ENCODE data around the gene BOK. TPM values are rescaled to one million over a fixed set of nuclear protein-coding genes. Genes with fewer than 3 reads are reported as not detected.

The BOK gene
- polyA plus RNA-seq, 6 donors from 2014 or later: 0.09 TPM; not detected in 5

GRCh38 chr2:241609859-241610793, 51.6 kb downstream of the BOK start:
- H3K4me1 Mint-ChIP-seq: peaks cover 23 to 25% (median 23%) of the 10 kb centered on the region in 3 donors
- ATAC-seq (ENCODE audit: low read depth in 2 of 2) (peak; percentile 96 to 97), DNase-seq (peak; percentile 94)
- no peaks in the 10 kb centered on the region for H3K9me3 Mint-ChIP-seq
- no peaks in the 10 kb centered on the region for H3K27me3 Mint-ChIP-seq
- no peaks in the 10 kb centered on the region for H3K36me3 Mint-ChIP-seq
- peak overlapping the region; percentile 74 to 88 (median 78) for H3K4me3 Mint-ChIP-seq
- H3K27ac Mint-ChIP-seq: peak overlapping the region in 5 of 6 donors; percentile 22 to 98 (median 75)

- DNase-seq (no peak), ATAC-seq (ENCODE audit: low read depth in 2 of 2) (no peak)
- peak overlapping the region in 5 of 8 donors; percentile 33 to 78 (median 69) for H3K4me3 Mint-ChIP-seq
- H3K36me3 Mint-ChIP-seq: no peaks in the 10 kb centered on the region
- H3K4me1 Mint-ChIP-seq: peaks cover 28 to 30% (median 29%) of the 10 kb centered on the region in 3 donors
- H3K9me3 Mint-ChIP-seq: no peaks in the 10 kb centered on the region
- no peaks in the 10 kb centered on the region for H3K27me3 Mint-ChIP-seq
- peak overlapping the region in 3 of 6 donors; percentile 59 to 82 (median 75) for H3K27ac Mint-ChIP-seq
Measured at GRCh38 chr2:241611062-241611461, 52.5 kb downstream of the BOK start.

- no peak for ATAC-seq (ENCODE audit: low read depth in 2 of 2)
- no peaks in the 10 kb centered on the region for H3K27me3 Mint-ChIP-seq
- H3K4me3 Mint-ChIP-seq: peak overlapping the region in 2 of 8 donors; percentile 27 to 41
- DNase-seq: no peak
- no peaks in the 10 kb centered on the region for H3K36me3 Mint-ChIP-seq
- H3K4me1 Mint-ChIP-seq: peaks cover 31 to 42% (median 37%) of the 10 kb centered on the region in 3 donors
- H3K27ac Mint-ChIP-seq: peak overlapping the region in 1 of 6 donors; percentile 9
- no peaks in the 10 kb centered on the region for H3K9me3 Mint-ChIP-seq
Measured at GRCh38 chr2:241612156-241613016, 53.8 kb downstream of the BOK start.

GRCh38 chr2:241613017-241613780, 54.7 kb downstream of the BOK start:
- Mint-ChIP-seq H3K4me3 (no peak overlapping the region), H3K36me3 (no peaks in the 10 kb centered on the region), H3K4me1 (peaks cover 39 to 49% (median 45%) of the 10 kb centered on the region in 3 donors), H3K9me3 (no peaks in the 10 kb centered on the region), H3K27ac (peak overlapping the region in 2 of 6 donors; percentile 9 to 56), H3K27me3 (no peaks in the 10 kb centered on the region)
- DNase-seq: no peak
- ATAC-seq (ENCODE audit: low read depth in 2 of 2): no peak

GRCh38 chr2:241615041-241615440, 56.5 kb downstream of the BOK start:
- ATAC-seq (ENCODE audit: low read depth in 2 of 2): no peak

GRCh38 chr2:241615522-241616052, 57.0 kb downstream of the BOK start:
- H3K4me3 Mint-ChIP-seq: peak overlapping the region in 5 of 8 donors; percentile 52 to 94 (median 75)
- H3K4me1 Mint-ChIP-seq: peaks cover 36 to 46% (median 37%) of the 10 kb centered on the region in 3 donors
- ATAC-seq (ENCODE audit: low read depth in 2 of 2) (no peak), DNase-seq (no peak)
- H3K9me3 Mint-ChIP-seq: no peaks in the 10 kb centered on the region
- no peaks in the 10 kb centered on the region for H3K27me3 Mint-ChIP-seq
- peaks cover 0 to 11% of the 10 kb centered on the region in 2 donors for H3K36me3 Mint-ChIP-seq
- peak overlapping the region in 3 of 6 donors; percentile 43 to 87 (median 66) for H3K27ac Mint-ChIP-seq

More at GRCh38 chr2:241615041-241615440, 56.5 kb downstream of the BOK start:
- peaks cover 0 to 8% of the 10 kb centered on the region in 2 donors for H3K36me3 Mint-ChIP-seq
- no peaks in the 10 kb centered on the region for H3K9me3 Mint-ChIP-seq
- H3K4me1 Mint-ChIP-seq: peaks cover 36 to 47% (median 37%) of the 10 kb centered on the region in 3 donors
- DNase-seq: no peak
- no peaks in the 10 kb centered on the region for H3K27me3 Mint-ChIP-seq
- H3K4me3 Mint-ChIP-seq: peak overlapping the region in 2 of 8 donors; percentile 12 to 41
- H3K27ac Mint-ChIP-seq: peak overlapping the region in 1 of 6 donors; percentile 16

GRCh38 chr2:241616168-241617125, 57.9 kb downstream of the BOK start:
- H3K27ac Mint-ChIP-seq: peak overlapping the region in 5 of 6 donors; percentile 38 to 87 (median 77)
- no peaks in the 10 kb centered on the region for H3K27me3 Mint-ChIP-seq
- H3K36me3 Mint-ChIP-seq: peaks cover 0 to 14% of the 10 kb centered on the region in 2 donors
- ATAC-seq (ENCODE audit: low read depth in 2 of 2): no peak
- DNase-seq: no peak
- peak overlapping the region; percentile 36 to 99 (median 82) for H3K4me3 Mint-ChIP-seq
- H3K4me1 Mint-ChIP-seq: peaks cover 39 to 42% (median 39%) of the 10 kb centered on the region in 3 donors
- peaks cover 0 to 2% (median 0%) of the 10 kb centered on the region in 7 donors for H3K9me3 Mint-ChIP-seq

- peak; percentile 92 to 94 for ATAC-seq (ENCODE audit: low read depth in 2 of 2)
Measured at GRCh38 chr2:241617431-241618154, 59.0 kb downstream of the BOK start.

GRCh38 chr2:241618296-241618805, 59.8 kb downstream of the BOK start:
- Mint-ChIP-seq H3K36me3 (peaks cover 0 to 14% of the 10 kb centered on the region in 2 donors), H3K27me3 (no peaks in the 10 kb centered on the region), H3K9me3 (peaks cover 0 to 4% (median 0%) of the 10 kb centered on the region in 7 donors), H3K4me1 (peaks cover 37 to 39% (median 38%) of the 10 kb centered on the region in 3 donors), H3K4me3 (peak overlapping the region in 5 of 8 donors; percentile 75 to 99 (median 89)), H3K27ac (peak overlapping the region in 3 of 6 donors; percentile 26 to 40 (median 40))
- no peak for ATAC-seq (ENCODE audit: low read depth in 2 of 2)
- DNase-seq: no peak

More at GRCh38 chr2:241617431-241618154, 59.0 kb downstream of the BOK start:
- peaks cover 37 to 39% (median 38%) of the 10 kb centered on the region in 3 donors for H3K4me1 Mint-ChIP-seq
- peaks cover 0 to 4% (median 0%) of the 10 kb centered on the region in 7 donors for H3K9me3 Mint-ChIP-seq
- H3K4me3 Mint-ChIP-seq: peak overlapping the region; percentile 75 to 99 (median 88)
- peaks cover 0 to 14% of the 10 kb centered on the region in 2 donors for H3K36me3 Mint-ChIP-seq
- DNase-seq: peak; percentile 52
- H3K27me3 Mint-ChIP-seq: no peaks in the 10 kb centered on the region
- H3K27ac Mint-ChIP-seq: peak overlapping the region; percentile 77 to 96 (median 96)

GRCh38 chr2:241618829-241619228, 60.3 kb downstream of the BOK start:
- Mint-ChIP-seq H3K9me3 (peaks cover 0 to 4% (median 0%) of the 10 kb centered on the region in 7 donors), H3K27ac (peak overlapping the region in 1 of 6 donors; percentile 40), H3K4me1 (peaks cover 37 to 38% (median 37%) of the 10 kb centered on the region in 3 donors), H3K36me3 (peaks cover 0 to 14% of the 10 kb centered on the region in 2 donors), H3K4me3 (peak overlapping the region in 3 of 8 donors; percentile 25 to 82 (median 75)), H3K27me3 (no peaks in the 10 kb centered on the region)
- ATAC-seq (ENCODE audit: low read depth in 2 of 2) (no peak), DNase-seq (no peak)

All from naive B cell (primary cell).